Neural cell (in vitro differentiated cells): ENCODE data around the gene MRPL12. TPM values are rescaled to one million over a fixed set of nuclear protein-coding genes. Genes with fewer than 3 reads are reported as not detected.
A peak's percentile ranks its signal among the peaks of the same experiment; 100 is the strongest.

Source experiments
- H2AFZ ChIP-seq: fragments of 200-600, 300-800 bp; sonication (generic), shearing (Covaris generic); 2 replicates; pipeline ENCODE4 v1.6.0; 2014; ENCODE audit warnings: low read depth, mild to moderate bottlenecking, antibody characterized with exemption, low read length, moderate library complexity
- H3F3A ChIP-seq: fragments of 200-600 bp; shearing (Covaris generic); 2 replicates; pipeline ENCODE4 v1.6.1; 2016; ENCODE audit warnings: mild to moderate bottlenecking, moderate library complexity, mixed read lengths, antibody characterized with exemption, low read length; ENCODE audit not compliant: insufficient read depth, poor library complexity, severe bottlenecking
- H3K27ac ChIP-seq: fragments of 200-600, 300-800 bp; sonication (generic), shearing (Covaris generic); 2 replicates; pipeline ENCODE4 v1.5.1; 2014; ENCODE audit warnings: mild to moderate bottlenecking, low read length, moderate library complexity
- H3K27me3 ChIP-seq: fragments of 300-800, 200-600 bp; sonication (generic), shearing (Covaris generic); 2 replicates; pipeline ENCODE4 v1.6.0; 2014; ENCODE audit warnings: mild to moderate bottlenecking, low read depth, low read length, moderate library complexity; ENCODE audit not compliant: insufficient read depth
- H3K36me3 ChIP-seq: fragments of 300-800, 200-600 bp; sonication (generic), shearing (Covaris generic); 2 replicates; pipeline ENCODE4 v1.5.1; 2014; ENCODE audit warnings: mild to moderate bottlenecking, antibody characterized with exemption, low read length, moderate library complexity; ENCODE audit not compliant: insufficient read depth
- H3K4me2 ChIP-seq: fragments of 300-800, 200-600 bp; sonication (generic), shearing (Covaris generic); 2 replicates; pipeline ENCODE4 v1.6.0; 2014; ENCODE audit warnings: mild to moderate bottlenecking, low read length
- H3K4me3 ChIP-seq: fragments of 300-800, 200-600 bp; sonication (generic), shearing (Covaris generic); 2 replicates; pipeline ENCODE4 v1.5.1; 2014; ENCODE audit warnings: mild to moderate bottlenecking, low read length, moderate library complexity
- H3K79me2 ChIP-seq: fragments of 200-600 bp; shearing (Covaris generic); replicated peaks from 2 replicates; pipeline ENCODE4 v1.6.0; 2014; ENCODE audit warnings: mild to moderate bottlenecking, low read length, moderate library complexity; ENCODE audit not compliant: insufficient read depth
- H3K9ac ChIP-seq: fragments of 300-800, 200-600 bp; sonication (generic), shearing (Covaris generic); 2 replicates; pipeline ENCODE4 v1.6.1; 2016; ENCODE audit warnings: mild to moderate bottlenecking, low read length, mixed read lengths
- H3K9me2 ChIP-seq: fragments of 200-600 bp; shearing (Covaris generic); 2 replicates; pipeline ENCODE4 v1.6.1; 2016; ENCODE audit warnings: mild to moderate bottlenecking, low read length, mixed read lengths; ENCODE audit not compliant: insufficient read depth
- H3K9me3 ChIP-seq: fragments of 200-600, 300-800 bp; sonication (generic), shearing (Covaris generic); 2 replicates; pipeline ENCODE4 v1.6.1; 2016; ENCODE audit warnings: mild to moderate bottlenecking, mixed run types, low read length, moderate library complexity, mixed read lengths
- H4K20me1 ChIP-seq: fragments of 200-600 bp; shearing (Covaris generic); 2 replicates; pipeline ENCODE4 v1.6.1; 2016; ENCODE audit warnings: mild to moderate bottlenecking, mixed run types; ENCODE audit not compliant: insufficient read depth
- CTCF ChIP-seq: fragments of 450-650 bp; IDR thresholded peaks from 2 replicates; pipeline ENCODE4 v1.5.1; 2014; ENCODE audit warnings: antibody characterized with exemption, mild to moderate bottlenecking, moderate library complexity; ENCODE audit not compliant: poor library complexity, severe bottlenecking
- EP300 ChIP-seq: fragments of 450-650 bp; conservative IDR thresholded peaks from 2 replicates; pipeline ENCODE4 v1.6.1; 2014; ENCODE audit warnings: antibody characterized with exemption, mild to moderate bottlenecking, moderate library complexity; ENCODE audit not compliant: poor library complexity, severe bottlenecking
- EZH2 ChIP-seq: fragments of 200-600, 300-800 bp; shearing (Covaris generic), sonication (generic); IDR thresholded peaks from 2 replicates; pipeline ENCODE4 v1.6.1; 2014; ENCODE audit warnings: antibody characterized with exemption, low read length, borderline replicate concordance, mild to moderate bottlenecking; ENCODE audit not compliant: insufficient read depth, poor library complexity, severe bottlenecking
- MXI1 ChIP-seq: fragments of 450-650 bp; conservative IDR thresholded peaks from 2 replicates; pipeline ENCODE4 v1.6.1; 2014; ENCODE audit warnings: antibody characterized with exemption, mild to moderate bottlenecking; ENCODE audit not compliant: poor library complexity, severe bottlenecking
- POLR2AphosphoS5 ChIP-seq: IDR thresholded peaks from 2 replicates; pipeline ENCODE4 v1.6.1; 2012
- RAD21 ChIP-seq: fragments of 450-650 bp; conservative IDR thresholded peaks from 2 replicates; pipeline ENCODE4 v1.6.1; 2014; ENCODE audit warnings: antibody characterized with exemption, mild to moderate bottlenecking, moderate library complexity
- SMC3 ChIP-seq: fragments of 450-650 bp; conservative IDR thresholded peaks from 2 replicates; pipeline ENCODE4 v1.6.1; 2014; ENCODE audit warnings: antibody characterized with exemption, mild to moderate bottlenecking, moderate library complexity; ENCODE audit not compliant: poor library complexity
- TAF1 ChIP-seq: IDR thresholded peaks from 2 replicates; pipeline ENCODE4 v1.6.1; 2012; ENCODE audit warnings: low read depth
- polyA plus RNA-seq: library from polyadenylated mRNA; depleted of rRNA; stranded (reverse); fragments of >200 nt; gene quantifications from 2 replicates; pipeline ENCODE4 v1.2.3, GENCODE V29; 2014
- TF ChIP-seq, protein P1 (sequence below): IDR thresholded peaks from 2 replicates; pipeline ENCODE4 v1.6.1; 2012; ENCODE audit warnings: borderline replicate concordance

MRPL12 gene
- polyA plus RNA-seq, 1 donor from 2014 or later = 10.4 TPM

DNA sequence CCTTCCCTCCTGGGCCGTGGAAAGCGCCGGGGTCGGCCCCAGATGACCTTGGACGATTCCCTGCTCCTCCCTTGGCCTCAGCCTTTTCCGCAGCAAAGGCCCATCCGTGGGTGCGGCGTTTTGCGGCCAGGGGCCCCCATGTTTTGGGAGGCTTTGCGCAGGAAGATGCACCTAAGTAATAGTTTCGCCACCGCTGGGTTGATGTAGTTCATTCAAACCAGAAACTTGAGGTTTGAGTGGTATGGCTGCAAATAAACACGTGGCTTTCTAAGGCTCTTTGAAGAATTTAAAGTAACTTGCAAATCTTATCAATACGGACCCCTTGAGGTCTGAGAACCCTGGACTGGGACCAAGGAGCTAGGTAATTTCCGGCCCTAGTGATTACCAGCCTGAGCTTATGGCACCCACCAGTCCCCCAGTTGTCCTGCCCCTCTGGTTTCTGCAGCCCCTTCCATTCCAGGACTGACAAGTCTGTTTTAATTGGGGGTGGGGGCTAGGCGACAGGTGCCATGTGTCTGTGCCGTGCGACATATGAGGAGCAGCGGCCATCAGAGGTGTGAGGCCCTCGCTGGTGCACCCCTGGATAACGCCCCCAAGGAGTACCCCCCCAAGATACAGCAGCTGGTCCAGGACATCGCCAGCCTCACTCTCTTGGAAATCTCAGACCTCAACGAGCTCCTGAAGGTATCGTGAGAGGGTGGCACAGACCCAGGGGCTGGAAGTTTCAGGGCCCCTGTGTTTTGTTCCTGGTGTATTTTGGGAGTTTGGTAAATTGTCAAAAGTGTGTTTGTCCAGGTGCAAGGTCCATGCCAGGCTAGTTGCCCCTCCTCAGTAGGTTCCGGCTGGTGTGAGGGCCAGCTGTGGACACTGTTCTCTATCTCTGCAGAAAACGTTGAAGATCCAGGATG lies 834 bp downstream of the MRPL12 start:
- Histone ChIP-seq H3K27ac (peak overlapping the region; percentile 80), H4K20me1 (no peaks in the 10 kb centered on the region), H3K27me3 (no peaks in the 10 kb centered on the region), H3K9ac (peak overlapping the region; percentile 94), H3K9me3 (no peaks in the 10 kb centered on the region), H2AFZ (peak overlapping the region; percentile 27), H3K9me2 (no peaks in the 10 kb centered on the region), H3K79me2 (peaks cover 25% of the 10 kb centered on the region), H3K4me3 (peak overlapping the region; percentile 96), H3K4me2 (peak overlapping the region; percentile 92), H3F3A (no peaks in the 10 kb centered on the region), H3K36me3 (no peaks in the 10 kb centered on the region)
- TF ChIP-seq MXI1 (peak; percentile 5), RAD21 (no peak)

- Histone ChIP-seq H3K9me2 (no peaks in the 10 kb centered on the region), H2AFZ (no peak overlapping the region), H3K79me2 (peaks cover 25% of the 10 kb centered on the region), H3K4me3 (no peak overlapping the region), H3K9ac (no peak overlapping the region), H3K4me2 (no peak overlapping the region), H4K20me1 (no peaks in the 10 kb centered on the region), H3K36me3 (no peaks in the 10 kb centered on the region), H3F3A (no peaks in the 10 kb centered on the region), H3K27me3 (peaks cover 2% of the 10 kb centered on the region), H3K9me3 (no peaks in the 10 kb centered on the region), H3K27ac (no peak overlapping the region)
- TF ChIP-seq EZH2 (no peak), RAD21 (no peak), POLR2AphosphoS5 (no peak), CTCF (no peak), TAF1 (no peak), MXI1 (no peak), EP300 (no peak), SMC3 (no peak)
- TF ChIP-seq, protein P1, sequence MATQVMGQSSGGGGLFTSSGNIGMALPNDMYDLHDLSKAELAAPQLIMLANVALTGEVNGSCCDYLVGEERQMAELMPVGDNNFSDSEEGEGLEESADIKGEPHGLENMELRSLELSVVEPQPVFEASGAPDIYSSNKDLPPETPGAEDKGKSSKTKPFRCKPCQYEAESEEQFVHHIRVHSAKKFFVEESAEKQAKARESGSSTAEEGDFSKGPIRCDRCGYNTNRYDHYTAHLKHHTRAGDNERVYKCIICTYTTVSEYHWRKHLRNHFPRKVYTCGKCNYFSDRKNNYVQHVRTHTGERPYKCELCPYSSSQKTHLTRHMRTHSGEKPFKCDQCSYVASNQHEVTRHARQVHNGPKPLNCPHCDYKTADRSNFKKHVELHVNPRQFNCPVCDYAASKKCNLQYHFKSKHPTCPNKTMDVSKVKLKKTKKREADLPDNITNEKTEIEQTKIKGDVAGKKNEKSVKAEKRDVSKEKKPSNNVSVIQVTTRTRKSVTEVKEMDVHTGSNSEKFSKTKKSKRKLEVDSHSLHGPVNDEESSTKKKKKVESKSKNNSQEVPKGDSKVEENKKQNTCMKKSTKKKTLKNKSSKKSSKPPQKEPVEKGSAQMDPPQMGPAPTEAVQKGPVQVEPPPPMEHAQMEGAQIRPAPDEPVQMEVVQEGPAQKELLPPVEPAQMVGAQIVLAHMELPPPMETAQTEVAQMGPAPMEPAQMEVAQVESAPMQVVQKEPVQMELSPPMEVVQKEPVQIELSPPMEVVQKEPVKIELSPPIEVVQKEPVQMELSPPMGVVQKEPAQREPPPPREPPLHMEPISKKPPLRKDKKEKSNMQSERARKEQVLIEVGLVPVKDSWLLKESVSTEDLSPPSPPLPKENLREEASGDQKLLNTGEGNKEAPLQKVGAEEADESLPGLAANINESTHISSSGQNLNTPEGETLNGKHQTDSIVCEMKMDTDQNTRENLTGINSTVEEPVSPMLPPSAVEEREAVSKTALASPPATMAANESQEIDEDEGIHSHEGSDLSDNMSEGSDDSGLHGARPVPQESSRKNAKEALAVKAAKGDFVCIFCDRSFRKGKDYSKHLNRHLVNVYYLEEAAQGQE = no peak
These were observed 2.5 kb downstream of the MRPL12 start for GRCh38 chr17:81705518-81706231.
